ENCODE measurements around the gene ZNF296.

Gene ZNF296

DNA sequence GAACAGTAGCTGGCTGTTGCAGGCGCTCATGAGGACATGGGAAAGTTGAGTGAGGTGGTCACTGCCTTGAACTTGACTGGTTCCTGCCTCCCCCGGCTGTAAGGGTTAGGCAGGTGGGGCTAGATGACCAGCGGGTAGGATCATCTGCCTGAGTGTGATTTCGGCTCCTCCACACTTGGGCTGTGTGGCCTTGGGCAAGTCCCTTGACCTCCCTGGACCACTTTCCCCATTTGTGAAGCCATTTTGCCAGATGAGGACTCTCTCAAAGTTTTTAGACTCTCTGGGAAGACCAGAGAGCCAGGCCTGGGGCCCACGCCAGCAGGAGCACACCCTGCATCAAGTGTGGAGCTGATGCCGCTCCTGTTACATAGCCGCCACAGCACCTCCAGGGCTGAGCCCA, 26.2 kb upstream of the ZNF296 start:
- no peak for DNase-seq

DNA sequence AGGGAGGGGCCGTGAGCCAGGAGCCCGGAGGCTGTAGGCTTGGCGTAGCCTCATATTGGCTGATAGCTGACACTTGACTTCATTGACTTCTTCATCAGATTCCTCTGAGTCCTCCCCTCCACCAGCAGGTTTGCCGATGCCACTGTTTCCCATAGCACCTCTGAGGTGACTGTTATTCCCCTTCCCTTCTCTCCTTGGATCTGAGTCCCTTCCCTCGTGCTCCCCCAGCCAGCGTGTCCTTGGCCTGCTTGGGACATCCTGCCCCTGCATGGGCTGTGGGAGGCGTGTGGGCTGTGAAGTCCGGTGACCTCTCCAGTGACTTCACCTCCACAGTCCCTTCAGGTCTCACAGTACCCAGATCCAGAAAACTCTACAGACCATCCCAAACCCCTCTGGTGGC, 25.5 kb upstream of the ZNF296 start:
- no peak for DNase-seq

DNA sequence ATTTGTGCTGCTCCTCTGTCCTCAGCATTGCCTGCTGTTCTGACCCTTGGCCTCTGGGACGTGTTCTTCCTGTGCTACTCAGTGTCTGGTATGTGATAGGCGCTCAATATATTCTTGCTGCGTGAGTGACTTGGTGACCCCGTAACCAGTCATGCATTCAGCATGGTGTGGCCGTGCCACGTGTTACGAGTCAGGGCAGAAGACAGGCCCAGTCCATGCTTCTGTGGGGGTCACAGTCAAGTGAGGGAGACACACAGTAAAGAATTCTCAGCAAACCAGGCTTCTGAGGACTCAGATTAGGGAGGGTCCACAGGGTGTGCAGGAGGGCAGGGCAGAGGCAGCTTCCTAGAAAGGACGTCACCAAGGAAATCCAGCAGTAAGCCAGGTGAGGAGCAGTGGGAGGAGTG, 24.6 kb upstream of the ZNF296 start:
- no peak for DNase-seq

DNA sequence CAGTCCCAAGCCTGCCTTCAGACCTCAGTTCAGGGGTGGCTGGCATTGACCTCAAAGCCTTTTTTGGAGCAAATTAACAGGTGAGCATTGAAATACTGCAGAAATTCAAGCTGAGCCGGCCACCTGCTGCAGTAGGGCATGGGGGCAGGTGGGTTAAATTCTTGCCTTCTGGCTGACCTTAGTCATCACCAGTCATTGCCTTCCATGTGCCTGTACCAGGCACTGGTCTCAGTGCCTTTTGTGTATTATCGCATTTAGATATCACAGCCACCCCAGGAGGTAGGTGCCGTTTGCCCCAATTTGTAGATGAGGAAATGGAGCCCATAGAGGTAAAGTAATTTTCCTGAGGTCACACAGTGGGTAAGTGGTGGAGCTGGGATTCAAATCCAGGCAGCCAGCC, 23.9 kb upstream of the ZNF296 start:
- no peak for DNase-seq

DNA sequence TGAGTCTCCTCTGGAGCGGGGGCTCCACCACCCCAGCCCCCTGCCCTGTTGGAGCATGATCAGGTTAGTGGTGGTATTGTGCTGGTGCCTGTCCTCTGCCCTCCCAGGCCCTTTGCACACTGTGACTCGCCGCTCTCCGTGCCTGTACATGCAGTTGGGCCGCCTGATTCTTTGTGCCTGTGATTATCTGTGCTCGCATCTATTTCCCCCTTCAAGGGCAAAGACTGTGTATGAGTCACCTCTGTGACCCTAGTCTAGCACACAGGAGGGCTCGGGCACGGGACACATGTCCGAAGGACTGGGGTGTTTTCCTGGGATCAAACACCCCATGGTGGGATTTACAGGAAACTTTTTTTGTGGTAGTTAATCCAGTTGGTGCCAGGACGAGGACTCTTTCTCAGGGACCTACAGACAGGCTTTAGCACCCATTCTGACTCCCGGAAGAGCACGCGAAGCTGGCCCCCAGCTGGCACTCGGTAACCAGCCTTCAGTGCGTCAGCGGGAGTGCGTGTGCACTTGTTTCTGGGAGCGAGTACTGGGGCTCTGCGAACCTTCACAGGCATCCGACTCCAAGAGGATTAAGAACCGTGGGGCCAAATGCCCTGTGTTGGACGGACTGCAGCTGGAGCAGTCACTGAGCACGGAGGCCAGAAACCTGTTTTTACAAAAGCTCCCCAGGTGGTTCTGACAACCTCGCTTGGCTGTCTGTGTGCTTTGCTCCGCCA, 23.4 kb upstream of the ZNF296 start:
- DNase-seq: no peak

DNA sequence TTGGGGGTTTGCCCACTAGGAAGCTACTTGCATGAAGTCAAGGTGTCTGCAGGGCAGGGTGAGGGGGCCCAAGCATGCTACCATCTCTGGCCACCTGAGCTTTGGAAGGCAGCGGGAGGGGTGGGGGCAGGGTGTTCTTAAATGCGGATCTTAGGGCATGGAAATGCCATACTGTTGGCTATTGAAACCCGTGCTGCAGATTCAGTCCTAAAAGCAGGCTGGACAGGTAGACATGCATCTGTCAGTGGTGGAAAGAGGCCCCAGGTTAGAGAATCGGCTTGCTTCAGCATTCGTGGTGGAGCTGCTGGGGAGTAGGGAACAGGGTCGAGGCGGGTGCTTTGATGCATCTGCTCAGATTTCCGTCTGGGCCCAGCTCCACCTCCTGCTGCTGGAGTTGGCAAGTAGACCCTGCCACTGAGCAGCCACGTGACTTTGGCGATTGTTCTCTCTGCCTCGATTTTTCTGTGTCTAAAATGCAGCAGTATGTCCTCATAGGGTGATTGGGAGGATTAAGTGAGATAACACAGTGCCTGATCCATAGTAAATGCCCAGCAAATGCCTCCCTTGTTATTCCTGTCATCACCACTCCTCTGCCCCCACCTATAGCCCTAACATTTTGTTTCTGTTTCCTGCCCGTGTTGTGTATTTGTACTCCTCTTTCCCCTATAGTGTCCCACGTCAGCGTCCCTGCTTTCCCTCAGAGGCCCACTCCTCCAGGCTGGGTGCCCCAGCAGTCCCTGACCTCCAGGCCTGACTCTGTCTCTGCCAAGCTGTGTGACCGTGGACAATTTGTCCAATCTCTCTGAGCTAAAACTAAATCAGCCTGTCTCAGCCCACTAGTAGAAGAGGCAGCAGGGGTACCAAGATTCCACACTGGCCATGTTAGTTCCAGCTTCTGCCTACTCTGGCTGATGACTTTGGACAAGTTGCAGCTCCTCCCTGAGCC, 22.5 kb upstream of the ZNF296 start:
- DNase-seq: no peak

DNA sequence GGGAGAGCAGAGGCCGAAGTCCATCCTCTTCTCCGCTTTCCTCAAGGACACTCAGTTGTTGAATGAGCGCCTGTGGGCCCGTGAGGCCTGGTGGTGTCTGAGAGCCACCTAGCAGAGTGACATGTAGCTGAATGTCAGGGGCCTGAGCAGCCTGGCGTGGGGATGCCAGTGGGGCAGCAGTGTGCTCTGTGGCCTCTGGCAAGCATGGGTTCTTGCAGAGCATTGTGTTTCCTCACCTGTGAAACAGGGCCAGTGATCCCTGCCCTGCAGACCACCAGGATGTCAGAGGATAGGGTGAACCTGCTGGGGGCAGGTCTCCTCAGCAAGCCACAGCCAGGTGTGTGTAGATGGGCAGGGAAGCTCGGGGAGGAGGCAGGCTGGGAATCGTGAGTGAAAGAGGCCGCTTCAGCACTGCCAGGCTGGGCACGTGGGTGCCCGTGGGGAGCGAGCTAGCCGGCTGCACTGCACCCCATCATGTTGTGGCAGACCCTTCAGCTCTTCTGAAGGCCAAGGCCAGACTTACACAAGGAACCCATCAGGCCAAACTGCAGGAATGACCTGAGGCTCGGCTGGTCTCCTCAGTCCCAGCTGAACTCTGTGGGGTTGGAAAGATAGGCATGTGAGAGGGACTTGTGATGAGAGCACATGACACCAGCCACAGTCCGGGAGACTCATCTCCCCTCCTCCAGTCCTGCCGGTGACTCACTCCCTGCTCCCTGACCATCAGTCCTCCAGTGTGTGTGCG, 21.7 kb upstream of the ZNF296 start:
- no peak for DNase-seq

DNA sequence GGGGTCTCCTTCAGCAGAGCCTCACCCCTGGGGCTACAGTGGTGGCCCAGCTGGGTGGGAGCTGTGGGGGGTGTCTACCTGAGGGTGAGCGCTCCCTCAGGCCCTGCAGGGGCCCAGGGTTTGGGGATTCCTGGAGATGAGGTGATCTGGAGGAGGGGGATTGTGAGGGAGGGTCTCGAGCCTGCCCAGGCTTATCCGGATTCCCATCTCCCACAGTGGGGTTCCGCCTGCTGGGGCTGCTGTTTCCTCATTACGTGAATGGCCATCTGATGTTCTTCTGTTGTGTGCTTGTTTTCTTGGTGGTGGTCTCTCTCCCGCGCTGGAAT, 21.1 kb upstream of the ZNF296 start:
- DNase-seq: no peak

DNA sequence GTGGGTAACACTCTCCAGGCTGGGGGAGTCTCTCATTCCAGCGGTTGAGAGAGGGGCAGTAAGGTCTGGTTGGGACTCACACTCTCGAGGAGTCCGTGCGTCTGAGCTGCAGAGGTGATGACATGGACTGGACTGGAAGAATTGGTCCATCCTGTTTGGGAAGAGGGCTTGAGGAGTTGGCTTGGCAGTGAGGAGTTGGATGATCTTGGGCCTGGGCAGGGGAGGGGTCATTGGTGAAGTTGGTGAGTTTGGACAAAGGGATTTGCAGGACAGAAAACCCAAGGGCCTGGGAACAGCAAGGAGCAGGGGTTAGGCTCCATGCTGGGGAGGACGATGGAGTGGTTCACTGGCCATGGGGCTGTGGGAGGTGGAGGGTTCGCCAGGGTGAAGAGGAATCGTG, 20.4 kb upstream of the ZNF296 start:
- no peak for DNase-seq

GRCh38 chr19:45095496-45096413, 19.5 kb upstream of the ZNF296 start:
- DNase-seq: no peak

DNA sequence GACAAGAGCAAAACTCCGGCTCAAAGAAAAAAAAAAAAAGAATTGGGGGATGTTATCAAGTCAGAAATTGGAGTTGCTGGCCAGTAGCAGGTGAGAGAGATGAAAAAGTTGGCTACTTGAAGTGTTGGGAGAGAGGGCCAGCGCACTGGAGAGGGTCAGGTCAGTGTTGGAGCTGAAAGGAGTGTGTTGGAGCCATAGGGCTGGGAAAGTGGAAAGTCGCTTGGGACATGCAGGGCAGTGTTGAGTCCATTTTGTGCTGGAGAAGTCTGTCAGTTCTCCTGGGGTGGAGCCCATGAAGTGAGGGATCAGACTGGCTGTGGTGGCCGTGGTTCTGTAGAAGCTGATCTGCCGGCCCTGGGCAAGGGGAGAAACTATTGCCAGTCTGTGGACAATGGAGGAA, 18.4 kb upstream of the ZNF296 start:
- no peak for DNase-seq

DNA sequence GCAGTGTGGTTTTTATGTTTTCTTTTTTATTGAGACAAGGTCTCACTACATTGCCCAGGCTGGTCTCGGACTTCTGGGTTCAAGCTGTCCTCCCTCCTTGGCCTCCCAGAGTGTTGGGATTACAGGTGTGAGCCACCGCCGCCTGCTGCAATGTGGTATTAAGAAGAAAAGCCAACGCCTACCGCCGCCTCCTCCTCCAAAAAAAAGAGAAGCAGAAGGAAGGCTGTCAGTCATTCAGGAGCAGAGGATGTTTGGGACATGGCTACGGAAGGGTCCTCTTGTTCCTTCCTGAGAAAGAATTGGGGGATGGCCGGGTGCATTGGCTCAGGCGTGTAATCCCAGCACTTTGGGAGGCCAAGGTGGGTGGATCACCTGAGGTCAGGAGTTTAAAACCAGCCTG, 17.9 kb upstream of the ZNF296 start:
- no peak for DNase-seq

GRCh38 chr19:45092747-45093678, 16.7 kb upstream of the ZNF296 start, which contains the start of gene PPP1R37:
PPP1R37 (plus strand) TSS chr19:45093179; CDS start chr19:45093326, 147 bp downstream.
- DNase-seq: peak; percentile 94 to 96

GRCh38 chr19:45091031-45091923, 15.0 kb upstream of the ZNF296 start:
- DNase-seq: peak; percentile 97 to 98

DNA sequence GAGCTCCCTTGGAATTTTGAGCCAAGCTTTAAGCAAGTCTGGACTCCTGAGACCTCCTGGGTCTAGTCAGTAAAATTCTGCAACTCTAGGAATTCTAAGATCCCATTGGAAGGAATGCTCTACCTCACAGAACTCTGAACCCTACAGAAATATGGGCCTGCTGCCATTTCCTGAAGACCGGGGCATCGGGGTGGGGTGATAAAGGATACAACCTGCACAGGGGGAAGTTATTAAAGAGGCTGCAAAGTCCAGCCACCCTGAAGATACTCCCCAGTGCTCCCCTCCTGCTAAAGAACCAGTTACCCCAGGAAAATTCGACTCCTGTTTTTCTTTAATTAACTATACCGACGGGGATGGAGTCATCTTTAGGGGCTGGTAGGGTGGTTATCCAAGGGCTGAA, 14.3 kb upstream of the ZNF296 start:
- DNase-seq: no peak

GRCh38 chr19:45090034-45090433, 13.8 kb upstream of the ZNF296 start:
- DNase-seq: no peak

- peak; percentile 66 to 83 for DNase-seq
These were observed 11.3 kb upstream of the ZNF296 start for GRCh38 chr19:45087531-45087930.

DNA sequence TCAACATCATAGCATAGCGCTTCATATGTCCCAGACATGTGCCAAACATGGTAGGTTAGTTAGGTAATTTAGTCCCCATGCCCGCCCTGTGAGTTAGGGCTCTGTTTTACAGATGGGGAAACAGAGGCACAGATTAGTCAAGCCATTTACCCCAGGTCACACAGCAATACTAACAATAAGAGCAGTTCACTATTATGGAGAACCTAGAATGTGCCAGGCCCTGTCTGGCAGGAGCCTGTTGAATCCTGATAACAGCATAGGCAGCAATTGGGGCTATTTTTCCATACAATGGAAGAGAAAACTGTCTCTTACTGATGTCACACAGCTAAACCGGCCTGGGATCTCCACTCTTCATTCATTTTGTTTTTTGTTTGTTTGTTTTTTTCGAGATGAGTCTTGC, 10.2 kb upstream of the ZNF296 start:
- DNase-seq: no peak

- DNase-seq: no peak
These were observed 5.9 kb upstream of the ZNF296 start for GRCh38 chr19:45082170-45082569.

- peak in 1 of 2 donors; percentile 14 for DNase-seq
These were observed 3.7 kb upstream of the ZNF296 start for GRCh38 chr19:45079911-45080370.
